Measurements from ENCODE around the gene PSTK. TPM values are rescaled to one million over a fixed set of nuclear protein-coding genes. Genes with fewer than 3 reads are reported as not detected.

Gene PSTK
- total and polyA plus RNA-seq, 8 donors = 1.4 to 3.1 (median 2.2) TPM

GRCh38 chr10:123016228-123016627, 36.0 kb downstream of the PSTK start:
- ATAC-seq (no peak), DNase-seq (no peak), FAIRE-seq (no peak)
- WGBS, 2 donors = 93 to 99% methylated on average over 4 of the region's 4 CpGs
- Histone ChIP-seq H3K27me3 (no peaks in the 10 kb centered on the region), H3K4me1 (peaks cover 0 to 12% (median 10%) of the 10 kb centered on the region in 3 donors), H3K36me3 (no peaks in the 10 kb centered on the region), H3K9me3 (no peaks in the 10 kb centered on the region), H3K27ac (no peak overlapping the region), H3K4me3 (no peak overlapping the region)
- TF ChIP-seq CTCF (IDR thresholded peaks at IDR 0.05) = no peak
- intact Hi-C loops (cut with DNase I) = no loop called here

- Histone ChIP-seq H3K9me3 (no peaks in the 10 kb centered on the region), H3K4me1 (peaks cover 0 to 17% (median 12%) of the 10 kb centered on the region in 3 donors), H3K36me3 (no peaks in the 10 kb centered on the region), H3K27me3 (no peaks in the 10 kb centered on the region), H3K4me3 (no peak overlapping the region), H3K27ac (no peak overlapping the region)
- intact Hi-C loops (cut with DNase I) = no loop called here
- ATAC-seq (no peak), FAIRE-seq (no peak), DNase-seq (no peak)
- 71 to 75% methylated on average over 9 of the region's 9 CpGs for WGBS, 2 donors
- TF ChIP-seq CTCF (IDR thresholded peaks at IDR 0.05) = no peak
Measured at GRCh38 chr10:123017421-123018165, 37.4 kb downstream of the PSTK start.

- Histone ChIP-seq H3K9me3 (no peaks in the 10 kb centered on the region), H3K4me3 (no peak overlapping the region), H3K27me3 (no peaks in the 10 kb centered on the region), H3K4me1 (peaks cover 0 to 17% (median 12%) of the 10 kb centered on the region in 3 donors), H3K36me3 (no peaks in the 10 kb centered on the region), H3K27ac (no peak overlapping the region)
- ATAC-seq (no peak), FAIRE-seq (no peak), DNase-seq (no peak)
- WGBS, 2 donors = 86 to 95% methylated on average over 7 of the region's 7 CpGs
- intact Hi-C loops (cut with DNase I) = no loop called here
- no peak for TF ChIP-seq CTCF (IDR thresholded peaks at IDR 0.05)
Measured at GRCh38 chr10:123018531-123018930, 38.3 kb downstream of the PSTK start.

GRCh38 chr10:123019264-123019663, 39.1 kb downstream of the PSTK start:
- DNase-seq (no peak), FAIRE-seq (no peak), ATAC-seq (no peak)
- intact Hi-C loops (cut with DNase I) = no loop called here
- Histone ChIP-seq H3K4me1 (peaks cover 0 to 17% (median 12%) of the 10 kb centered on the region in 3 donors), H3K27ac (no peak overlapping the region), H3K36me3 (no peaks in the 10 kb centered on the region), H3K27me3 (no peaks in the 10 kb centered on the region), H3K4me3 (no peak overlapping the region), H3K9me3 (no peaks in the 10 kb centered on the region)
- no peak for TF ChIP-seq CTCF (IDR thresholded peaks at IDR 0.05)
- 57 to 64% methylated on average over 3 of the region's 3 CpGs for WGBS, 2 donors
